Keratinocyte (primary cell): ENCODE data around the gene LTV1.

ENCODE experiments used
- EZH2 ChIP-seq: IDR thresholded peaks from one replicate; pipeline ENCODE4 v1.6.1; 2012; ENCODE audit warnings: inconsistent platforms, mild to moderate bottlenecking, low read length, moderate library complexity
- TF ChIP-seq, protein P1 (sequence below), 3 experiments: IDR thresholded peaks in 1 of 3; conservative IDR thresholded peaks in 1 of 3; optimal IDR thresholded peaks in 1 of 3; 2 replicates in 2 of 3; 3 replicates in 1 of 3; pipeline versions ENCODE3 to v1.5.1; 2011; ENCODE audit warnings: low read length in 3 of 3, mild to moderate bottlenecking in 3 of 3, moderate library complexity in 2 of 3, control low read depth in 1 of 3, inconsistent platforms in 1 of 3; ENCODE audit not compliant: insufficient read depth in 2 of 3; ENCODE audit errors: extremely low read depth in 1 of 3

DNA sequence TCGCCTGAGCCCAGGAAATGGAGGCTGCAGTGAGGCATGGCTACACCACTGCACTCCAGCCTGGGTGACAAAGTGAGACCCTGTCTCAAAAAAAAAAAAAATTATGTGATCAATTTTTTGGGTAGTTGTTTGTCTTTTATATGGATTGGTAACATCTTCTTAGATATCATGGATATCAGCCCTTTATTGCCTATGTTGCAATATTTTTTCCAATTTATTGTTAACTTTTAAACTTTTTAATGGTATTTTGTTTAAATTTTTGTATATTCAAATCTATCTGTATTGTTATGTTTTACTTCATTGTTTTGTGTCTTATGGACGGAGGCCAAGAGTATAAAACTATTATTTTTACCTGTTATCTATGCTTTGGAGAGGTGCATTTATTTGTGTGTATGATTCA lies 32.4 kb upstream of the LTV1 start:
- no peak for TF ChIP-seq EZH2
- TF ChIP-seq, protein P1, sequence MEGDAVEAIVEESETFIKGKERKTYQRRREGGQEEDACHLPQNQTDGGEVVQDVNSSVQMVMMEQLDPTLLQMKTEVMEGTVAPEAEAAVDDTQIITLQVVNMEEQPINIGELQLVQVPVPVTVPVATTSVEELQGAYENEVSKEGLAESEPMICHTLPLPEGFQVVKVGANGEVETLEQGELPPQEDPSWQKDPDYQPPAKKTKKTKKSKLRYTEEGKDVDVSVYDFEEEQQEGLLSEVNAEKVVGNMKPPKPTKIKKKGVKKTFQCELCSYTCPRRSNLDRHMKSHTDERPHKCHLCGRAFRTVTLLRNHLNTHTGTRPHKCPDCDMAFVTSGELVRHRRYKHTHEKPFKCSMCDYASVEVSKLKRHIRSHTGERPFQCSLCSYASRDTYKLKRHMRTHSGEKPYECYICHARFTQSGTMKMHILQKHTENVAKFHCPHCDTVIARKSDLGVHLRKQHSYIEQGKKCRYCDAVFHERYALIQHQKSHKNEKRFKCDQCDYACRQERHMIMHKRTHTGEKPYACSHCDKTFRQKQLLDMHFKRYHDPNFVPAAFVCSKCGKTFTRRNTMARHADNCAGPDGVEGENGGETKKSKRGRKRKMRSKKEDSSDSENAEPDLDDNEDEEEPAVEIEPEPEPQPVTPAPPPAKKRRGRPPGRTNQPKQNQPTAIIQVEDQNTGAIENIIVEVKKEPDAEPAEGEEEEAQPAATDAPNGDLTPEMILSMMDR (optimal IDR thresholded peaks at IDR 0.05 in 1 of 3, IDR thresholded peaks at IDR 0.05 in 1 of 3, conservative IDR thresholded peaks at IDR 0.05 in 1 of 3; ENCODE audit: extremely low read depth in 1 of 3, insufficient read depth in 2 of 3, low read length in 3 of 3), result no peak
